B cell (primary cell): Measurements from ENCODE around the gene TMEM106B. TPM values are rescaled to one million over a fixed set of nuclear protein-coding genes. Genes with fewer than 3 reads are reported as not detected.

Source experiments
- ATAC-seq: fragments of 200-7000 bp; cut with Tn5 transposase; one replicate; pipeline ENCODE4 v1.10.0; 2021; ENCODE audit warnings: low read depth, mild to moderate bottlenecking, moderate number of reproducible peaks, moderate library complexity
- CTCF ChIA-PET: fragments of 350-600 bp; sonication (Branson Sonifier 250); formaldehyde crosslinking; loops from one replicate; lab custom pipeline; 2021; ENCODE audit warnings: antibody characterized with exemption, inconsistent platforms; lab: Charles Lee
- POLR2A ChIA-PET: fragments of 350-600 bp; sonication (Branson Sonifier 250); formaldehyde crosslinking; loops from one replicate; lab custom pipeline; 2021; ENCODE audit warnings: antibody characterized with exemption; lab: Charles Lee
- DNase-seq: peaks from one replicate; pipeline ENCODE4 v3.0.0; 2013
- H2AFZ ChIP-seq: 2 replicates; pipeline ENCODE4 v1.6.1; 2012; ENCODE audit warnings: mild to moderate bottlenecking, low read depth, low read length; ENCODE audit not compliant: insufficient read depth, poor library complexity, severe bottlenecking
- H3K27ac ChIP-seq, 2 donors: 1 replicate in 1 of 2; 2 replicates in 1 of 2; pipeline ENCODE4 v1.5.1; 2012 to 2013; ENCODE audit warnings: low read length in 2 of 2, mild to moderate bottlenecking in 2 of 2, moderate library complexity in 1 of 2
- H3K27me3 ChIP-seq, 4 experiments: fragments of 200-600 bp in 1 of 4; sonication (generic) in 1 of 4; replicated peaks in 1 of 4; 1 replicate in 2 of 4; 2 replicates in 2 of 4; pipeline versions ENCODE4 v1.6.1 to v1.7.0; 2013 to 2016; ENCODE audit warnings: low read length in 3 of 4, mild to moderate bottlenecking in 2 of 4, mixed read lengths in 1 of 4, moderate library complexity in 1 of 4; ENCODE audit not compliant: insufficient read depth in 4 of 4, control insufficient read depth in 3 of 4; ENCODE audit errors: control extremely low read depth in 1 of 4
- H3K36me3 ChIP-seq, 2 experiments: replicated peaks in 1 of 2; 1 replicate in 1 of 2; 2 replicates in 1 of 2; pipeline versions ENCODE4 v1.6.1 to v1.7.1; 2013; ENCODE audit warnings: low read length in 1 of 2; ENCODE audit not compliant: insufficient read depth in 2 of 2, control insufficient read depth in 1 of 2; ENCODE audit errors: control extremely low read depth in 1 of 2, extremely low read depth in 1 of 2
- H3K4me1 ChIP-seq, 2 donors: fragments of 200-600 bp in 1 of 2; sonication (generic) in 1 of 2; 1 replicate in 1 of 2; 2 replicates in 1 of 2; pipeline versions ENCODE4 v1.5.1 to v1.6.1; 2013 to 2017; ENCODE audit warnings: low read length in 2 of 2; ENCODE audit not compliant: control insufficient read depth in 2 of 2, insufficient read depth in 2 of 2
- H3K4me2 ChIP-seq: replicated peaks from 2 replicates; pipeline ENCODE3; 2012; ENCODE audit warnings: mild to moderate bottlenecking, low read depth, low read length; ENCODE audit not compliant: poor library complexity, severe bottlenecking
- H3K4me3 ChIP-seq, 5 experiments: fragments of 200-600 bp in 1 of 5; sonication (generic) in 1 of 5; 1 replicate in 3 of 5; 2 replicates in 2 of 5; pipeline versions ENCODE4 v1.5.1 to v1.7.0; 2011 to 2016; ENCODE audit warnings: low read length in 4 of 5, mild to moderate bottlenecking in 4 of 5, low read depth in 2 of 5, control low read depth in 1 of 5, moderate library complexity in 1 of 5; ENCODE audit not compliant: insufficient read depth in 1 of 5; ENCODE audit errors: control extremely low read depth in 1 of 5, extremely low read depth in 1 of 5
- H3K79me2 ChIP-seq: fragments of 200-600 bp; sonication (generic); one replicate; pipeline ENCODE4 v1.6.0; 2016; ENCODE audit warnings: low read length; ENCODE audit not compliant: control insufficient read depth, insufficient read depth
- H3K9ac ChIP-seq: fragments of 200-600 bp; sonication (generic); 2 replicates; pipeline ENCODE4 v1.6.1; 2017; ENCODE audit warnings: mild to moderate bottlenecking, low read length, moderate library complexity
- H3K9me3 ChIP-seq, 3 donors: one replicate each; pipeline versions ENCODE4 v1.6.1 to v1.7.1; 2013; ENCODE audit warnings: low read length in 2 of 3; ENCODE audit not compliant: control insufficient read depth in 2 of 3, insufficient read depth in 1 of 3; ENCODE audit errors: control extremely low read depth in 1 of 3
- H4K20me1 ChIP-seq: 2 replicates; pipeline ENCODE4 v1.6.0; 2012; ENCODE audit warnings: mild to moderate bottlenecking, low read length; ENCODE audit not compliant: insufficient read depth, control insufficient read depth, poor library complexity, severe bottlenecking
- H3K27ac Mint-ChIP-seq: one replicate; pipeline ENCODE4 v1.8.0; 2021; ENCODE audit warnings: mixed read lengths
- H3K27me3 Mint-ChIP-seq: one replicate; pipeline ENCODE4 v1.8.0; 2021; ENCODE audit warnings: mixed read lengths
- H3K4me1 Mint-ChIP-seq: one replicate; pipeline ENCODE4 v1.8.0; 2021; ENCODE audit warnings: mixed read lengths
- H3K4me3 Mint-ChIP-seq: one replicate; pipeline ENCODE4 v1.8.0; 2021; ENCODE audit warnings: mixed read lengths
- H3K9me3 Mint-ChIP-seq: one replicate; pipeline ENCODE4 v1.8.0; 2022; ENCODE audit warnings: mixed read lengths; ENCODE audit not compliant: insufficient read depth
- CTCF ChIP-seq: fragments of 200-600 bp; IDR thresholded peaks from one replicate; pipeline ENCODE4 v1.8.0; 2022; ENCODE audit warnings: antibody characterized with exemption, mild to moderate bottlenecking
- EZH2 ChIP-seq: IDR thresholded peaks from 2 replicates; pipeline ENCODE4 v1.6.1; 2012; ENCODE audit warnings: borderline replicate concordance, low read depth, mild to moderate bottlenecking, moderate library complexity, low read length; ENCODE audit not compliant: insufficient read depth, poor library complexity, severe bottlenecking
- WGBS: methylation state at CpG from one replicate; pipeline ENCODE4 v1.1.5; 2013; ENCODE audit warnings: missing lambda C conversion rate; ENCODE audit not compliant: insufficient coverage; 5-methylcytosine and 5-hydroxymethylcytosine counted together
- intact Hi-C: fragments of 100-400 bp; cut with micrococcal nuclease; formaldehyde crosslinking; loops from one replicate; pipeline ENCODE4 v1.10.0; 2022
- polyA plus RNA-seq: library from polyadenylated mRNA; depleted of rRNA; stranded (reverse); fragments of >200 nt; gene quantifications from 2 replicates; pipeline ENCODE4 v1.2.3, GENCODE V29; 2012
- total RNA-seq, 2 donors: library from RNA; stranded (reverse); fragments of 120-200 nt in 1 of 2; gene quantifications; 1 replicate in 1 of 2; 2 replicates in 1 of 2; pipeline versions ENCODE4 v1.2.3 to v1.2.4, GENCODE V29; 2013 to 2022

The TMEM106B gene
- total and polyA plus RNA-seq, 2 donors (not counting 1 experiment from before 2014, with no cell fraction given) = 8.4 to 28.3 TPM

- Histone ChIP-seq H3K4me2 (no peak overlapping the region), H3K4me3 (no peak overlapping the region), H3K9ac (no peak overlapping the region), H3K27ac (no peak overlapping the region), H3K9me3 (no peaks in the 10 kb centered on the region), H3K36me3 (no peaks in the 10 kb centered on the region), H3K79me2 (no peaks in the 10 kb centered on the region), H3K27me3 (peaks cover 0 to 12% (median 0%) of the 10 kb centered on the region in 4 experiments), H4K20me1 (no peaks in the 10 kb centered on the region), H3K4me1 (no peaks in the 10 kb centered on the region), H2AFZ (no peak overlapping the region)
- TF ChIP-seq EZH2 (no peak), CTCF (no peak)
- no CpG with 5 or more reads among the region's 2 CpGs for WGBS
- H3K4me3 Mint-ChIP-seq = no peak overlapping the region
- H3K27me3 Mint-ChIP-seq = peaks cover 28% of the 10 kb centered on the region
- H3K4me1 Mint-ChIP-seq = no peaks in the 10 kb centered on the region
- ChIA-PET POLR2A (no interaction called here), CTCF (no interaction called here)
- DNase-seq = no peak
- H3K27ac Mint-ChIP-seq = no peak overlapping the region
- intact Hi-C loops = no loop called here
- no peaks in the 10 kb centered on the region for H3K9me3 Mint-ChIP-seq
- no peak for ATAC-seq
Observed at GRCh38 chr7:12173671-12174070, 37.4 kb upstream of the TMEM106B start.

GRCh38 chr7:12174931-12175330 is 36.2 kb upstream of the TMEM106B start:
- no peak overlapping the region for H3K4me2 ChIP-seq
- ChIA-PET POLR2A (no interaction called here), CTCF (no interaction called here)
- H3K9ac ChIP-seq = no peak overlapping the region
- H3K4me1 Mint-ChIP-seq = no peaks in the 10 kb centered on the region
- H3K27me3 ChIP-seq = peaks cover 0 to 12% (median 0%) of the 10 kb centered on the region in 4 experiments
- no peak overlapping the region for H3K4me3 Mint-ChIP-seq
- H4K20me1 ChIP-seq = no peaks in the 10 kb centered on the region
- TF ChIP-seq CTCF (no peak), EZH2 (no peak)
- no peaks in the 10 kb centered on the region for H3K4me1 ChIP-seq
- H3K36me3 ChIP-seq = no peaks in the 10 kb centered on the region
- peaks cover 32% of the 10 kb centered on the region for H3K27me3 Mint-ChIP-seq
- no peak overlapping the region for H2AFZ ChIP-seq
- no peak overlapping the region for H3K4me3 ChIP-seq
- intact Hi-C loops = no loop called here
- ATAC-seq (no peak), DNase-seq (no peak)
- no peak overlapping the region for H3K27ac ChIP-seq
- H3K27ac Mint-ChIP-seq = no peak overlapping the region
- WGBS = no CpG with 5 or more reads among the region's 1 CpG
- no peaks in the 10 kb centered on the region for H3K9me3 ChIP-seq
- H3K9me3 Mint-ChIP-seq = no peaks in the 10 kb centered on the region
- no peaks in the 10 kb centered on the region for H3K79me2 ChIP-seq
